COR-L47 (cell line): ENCODE data around the gene OR5H2.

Experiments used
- DNase-seq: peaks from one replicate; lab custom pipeline; 2025; lab: John Stamatoyannopoulos, UW

OR5H2 gene

DNA sequence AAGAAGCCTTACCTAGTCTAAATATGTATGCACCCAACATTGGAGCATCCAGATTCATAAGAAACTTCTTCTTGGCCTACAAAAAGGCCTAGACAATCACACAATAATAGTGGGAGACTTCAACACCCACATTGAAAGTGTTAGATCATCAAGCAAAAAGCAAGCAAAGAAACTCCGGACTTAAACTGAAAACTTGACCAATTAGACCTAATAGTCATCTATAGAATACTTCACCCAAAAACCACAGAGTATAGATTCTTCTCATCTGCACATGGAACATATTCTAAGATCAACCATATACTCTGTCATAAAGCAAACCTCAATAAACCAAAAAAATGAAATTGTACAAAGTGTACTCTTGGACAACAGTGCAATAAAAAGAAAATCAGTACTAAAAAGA lies 49.0 kb downstream of the OR5H2 start:
- DNase-seq, result no peak
